Measurements from ENCODE around the gene FXYD1. TPM values are rescaled to one million over a fixed set of nuclear protein-coding genes. Genes with fewer than 3 reads are reported as not detected.

The FXYD1 gene
- total RNA-seq, 2 donors from 2014 or later: 7.7 to 30.3 TPM

DNA sequence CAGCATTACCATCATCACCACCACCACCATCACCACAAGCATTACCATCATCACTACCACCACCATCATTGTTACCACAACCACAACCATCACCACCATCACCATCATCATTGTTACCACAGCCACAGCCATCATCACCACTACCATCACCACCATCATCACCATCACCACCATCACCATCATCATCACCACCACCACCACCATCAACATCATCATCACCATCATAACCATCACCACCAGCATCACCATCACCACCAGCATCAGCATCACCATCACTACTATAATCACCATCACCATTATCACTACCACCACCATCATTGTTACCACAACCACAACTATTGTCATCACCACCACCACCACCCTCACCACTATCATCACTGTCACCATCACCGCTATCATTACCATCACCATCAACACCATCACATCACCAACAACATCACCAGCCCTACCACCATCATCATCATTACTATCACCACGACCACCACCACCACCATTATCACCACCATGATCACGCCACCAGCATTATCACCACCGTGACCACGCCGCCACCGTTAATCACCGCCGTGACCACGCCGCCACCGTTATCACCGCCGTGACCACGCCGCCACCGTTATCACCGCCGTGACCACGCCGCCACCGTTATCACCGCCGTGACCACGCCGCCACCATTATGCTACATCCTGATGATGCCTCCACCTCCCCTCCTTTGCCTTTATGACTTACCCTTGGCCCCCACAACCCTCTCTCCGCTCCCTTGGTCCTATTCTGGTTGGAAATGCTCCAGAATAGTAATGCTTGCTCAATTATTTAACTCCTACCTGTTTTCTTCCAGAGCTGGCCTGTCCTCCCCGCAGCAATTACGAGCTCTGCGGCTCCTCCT lies 33.0 kb upstream of the FXYD1 start:
- no peak for ATAC-seq
- intact Hi-C loops (cut with DNase I, micrococcal nuclease): no loop called here
- DNase-seq: no peak

- DNase-seq: no peak
- intact Hi-C loops (cut with DNase I, micrococcal nuclease): no loop called here
- no peak for ATAC-seq
Observed at GRCh38 chr19:35106291-35106583, 32.4 kb upstream of the FXYD1 start.

GRCh38 chr19:35106898-35107541 lies 31.6 kb upstream of the FXYD1 start:
- ATAC-seq: no peak
- DNase-seq: no peak
- intact Hi-C loops (cut with DNase I, micrococcal nuclease): no loop called here

DNA sequence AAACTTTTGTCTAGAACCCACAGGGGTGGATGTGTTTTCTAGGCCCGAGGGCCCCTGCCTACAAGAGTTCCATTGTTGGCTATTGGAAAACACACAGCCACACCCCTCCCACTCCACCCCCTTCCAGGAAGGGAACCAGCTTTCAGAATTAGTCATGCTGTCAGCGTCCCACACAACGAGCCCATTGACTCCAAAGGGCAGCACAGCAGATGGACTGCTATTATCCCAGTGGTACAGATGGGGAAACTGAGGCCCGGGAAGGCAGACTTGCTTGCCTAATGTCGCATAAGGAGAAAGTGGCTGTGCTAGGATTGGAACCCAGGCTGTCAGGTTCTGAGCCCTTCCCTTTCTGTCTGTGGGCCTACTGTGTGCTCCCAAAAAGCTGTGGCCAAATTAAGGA lies 31.1 kb upstream of the FXYD1 start:
- intact Hi-C loops (cut with DNase I, micrococcal nuclease): no loop called here
- ATAC-seq (peak; percentile 79), DNase-seq (peak; percentile 48 to 73)

GRCh38 chr19:35108730-35109129 lies 29.9 kb upstream of the FXYD1 start:
- ATAC-seq (no peak), DNase-seq (no peak)
- intact Hi-C loops (cut with DNase I, micrococcal nuclease): no loop called here

DNA sequence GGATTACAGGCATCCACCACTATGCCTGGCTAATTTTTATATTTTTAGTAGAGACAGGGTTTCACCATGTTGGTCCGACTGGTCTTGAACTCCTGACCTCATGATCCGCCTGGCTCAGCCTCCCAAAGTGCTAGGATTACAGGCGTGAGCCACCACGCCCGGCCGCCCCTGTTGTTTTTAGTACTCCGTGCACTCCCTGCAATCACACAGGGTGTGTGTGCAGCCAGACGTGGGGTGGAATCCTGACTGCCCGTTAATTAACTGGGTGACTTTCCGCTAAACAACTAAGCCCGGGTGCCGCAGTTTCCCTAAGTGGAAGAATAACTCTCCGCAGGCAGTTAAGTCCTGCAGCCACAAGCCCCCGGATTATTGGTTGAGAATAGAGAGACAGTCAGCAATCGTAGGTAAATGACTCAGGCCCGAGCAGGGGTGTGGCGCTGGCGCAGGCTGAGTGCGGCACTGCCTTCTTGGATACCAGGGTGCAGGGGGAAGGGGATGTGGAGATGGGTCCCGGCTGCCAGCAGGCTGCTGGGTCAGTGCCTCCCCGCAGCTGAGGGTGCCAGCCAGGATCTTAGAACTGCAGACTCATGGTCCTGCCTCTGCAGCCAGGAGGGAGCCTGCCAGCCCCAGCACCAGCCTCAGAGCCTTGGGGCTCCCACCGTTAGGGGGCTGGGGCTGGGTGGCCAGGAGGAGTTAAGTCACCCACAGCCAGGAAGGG lies 29.1 kb upstream of the FXYD1 start:
- ATAC-seq: peak; percentile 65
- intact Hi-C loops (cut with DNase I, micrococcal nuclease): no loop called here
- DNase-seq: peak; percentile 63 to 69

DNA sequence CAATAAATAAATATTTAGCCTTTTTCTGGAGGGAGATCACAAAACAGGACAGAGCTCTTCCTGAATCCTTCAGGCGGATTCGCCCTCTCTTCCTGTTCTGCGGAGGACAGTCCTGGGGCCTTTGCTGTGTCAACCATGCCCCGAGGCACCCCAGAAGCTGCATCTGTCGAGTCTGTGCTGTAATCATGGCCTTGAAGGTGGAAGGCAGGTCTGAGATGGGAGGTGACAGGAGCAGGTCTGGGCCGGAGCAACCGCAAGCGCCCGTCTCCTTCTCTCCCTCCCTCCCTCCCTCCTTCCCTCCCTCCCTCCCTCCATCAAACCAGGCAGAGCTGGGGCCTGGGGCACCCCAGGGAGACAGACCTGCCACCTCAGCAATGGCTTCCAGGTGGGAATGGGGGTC lies 27.6 kb upstream of the FXYD1 start:
- intact Hi-C loops (cut with DNase I, micrococcal nuclease): no loop called here
- DNase-seq (no peak), ATAC-seq (no peak)

DNA sequence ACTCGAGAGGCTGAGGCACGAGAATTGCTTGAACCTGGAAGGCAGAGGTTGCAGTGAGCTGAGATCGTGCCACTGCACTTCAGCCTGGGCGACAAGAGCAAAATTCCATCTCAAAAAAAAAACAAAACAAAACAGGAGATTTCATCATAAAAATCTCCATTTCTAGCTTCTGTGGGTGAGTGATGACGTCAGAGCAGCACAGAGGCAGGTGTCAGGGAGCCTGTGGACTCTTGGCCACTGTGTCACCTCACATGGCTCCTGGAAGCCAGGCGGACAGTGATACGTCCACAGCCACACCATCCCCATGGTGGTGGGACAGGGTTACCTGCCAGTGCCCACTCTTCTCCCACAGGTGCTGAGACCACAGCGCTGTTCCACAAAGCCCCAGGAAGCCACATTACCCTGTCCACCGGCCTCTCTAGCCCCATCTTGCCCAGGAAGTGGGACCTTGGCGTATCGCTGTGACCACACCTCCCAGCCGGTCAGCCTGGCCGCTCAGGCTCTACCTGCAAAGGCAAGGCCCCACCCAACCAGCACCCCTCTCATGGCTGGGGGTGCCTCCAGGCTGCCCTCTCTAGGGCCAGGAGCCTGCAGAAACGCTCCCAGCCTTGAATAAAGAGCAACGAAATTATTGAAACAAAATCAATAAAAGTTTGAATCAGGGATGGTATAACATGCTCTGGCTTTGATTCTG lies 25.5 kb upstream of the FXYD1 start:
- intact Hi-C loops (cut with DNase I, micrococcal nuclease): no loop called here
- no peak for ATAC-seq
- DNase-seq: no peak

- DNase-seq (peak; percentile 85 to 86), ATAC-seq (peak; percentile 65)
- intact Hi-C loops (cut with DNase I, micrococcal nuclease): no loop called here
Observed at GRCh38 chr19:35114353-35115176, 24.1 kb upstream of the FXYD1 start.

GRCh38 chr19:35115177-35115951 lies 23.3 kb upstream of the FXYD1 start, which contains the start of gene FXYD3:
FXYD3 (plus strand) TSS chr19:35115823; CDS start chr19:35119377, 3,554 bp downstream.
- intact Hi-C loops (cut with DNase I, micrococcal nuclease): no loop called here
- peak; percentile 68 for ATAC-seq
- DNase-seq: peak; percentile 80 to 88

- intact Hi-C loops (cut with DNase I, micrococcal nuclease): no loop called here
- peak; percentile 47 for ATAC-seq
- peak; percentile 80 to 87 for DNase-seq
Observed at GRCh38 chr19:35116072-35116801, 22.4 kb upstream of the FXYD1 start.

DNA sequence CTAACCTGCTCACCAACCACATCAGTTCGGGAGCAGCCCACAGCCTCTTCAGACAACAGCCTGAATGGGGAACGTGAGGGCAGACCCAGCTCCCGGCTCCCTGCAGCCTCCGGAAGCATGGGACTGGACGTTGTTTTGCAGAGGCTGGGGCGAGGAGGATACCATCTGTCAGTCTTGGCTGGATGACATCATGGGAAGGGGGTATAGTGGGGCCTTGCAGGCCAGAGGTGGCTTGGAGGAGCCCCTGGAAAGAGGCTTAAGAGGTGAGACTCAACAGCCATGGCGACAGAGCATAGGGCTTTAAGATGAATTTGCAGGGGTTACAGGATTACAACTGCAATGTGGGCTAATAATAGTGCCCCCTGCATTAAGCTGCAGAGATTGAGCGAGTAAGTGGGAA lies 21.5 kb upstream of the FXYD1 start:
- intact Hi-C loops (cut with DNase I, micrococcal nuclease): no loop called here
- ATAC-seq (no peak), DNase-seq (no peak)

DNA sequence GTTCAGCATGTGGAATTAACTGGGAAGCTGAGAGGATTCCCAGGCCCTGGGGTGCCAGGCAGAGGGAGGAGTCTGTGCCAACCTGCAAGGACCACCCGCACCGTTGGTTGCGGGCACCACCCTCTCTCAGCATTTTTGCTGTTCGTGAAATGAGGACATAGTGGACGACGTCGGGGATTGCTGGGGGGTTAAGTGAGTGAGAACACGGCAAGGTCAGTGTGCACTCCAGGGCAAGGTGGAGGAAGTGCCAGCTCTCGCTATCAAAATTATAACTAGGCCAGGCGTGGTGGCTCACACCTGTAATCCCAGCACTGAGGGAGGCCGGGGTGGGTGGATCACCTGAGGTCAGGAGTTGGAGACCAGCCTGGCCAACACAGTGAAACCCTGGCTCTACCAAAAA lies 20.8 kb upstream of the FXYD1 start:
- DNase-seq (peak; percentile 51 to 55), ATAC-seq (peak; percentile 14)
- intact Hi-C loops (cut with DNase I, micrococcal nuclease): no loop called here

- peak; percentile 11 for ATAC-seq
- DNase-seq: peak in 1 of 2 donors; percentile 50
- intact Hi-C loops (cut with DNase I, micrococcal nuclease): no loop called here
Observed at GRCh38 chr19:35118268-35119020, 20.2 kb upstream of the FXYD1 start.

DNA sequence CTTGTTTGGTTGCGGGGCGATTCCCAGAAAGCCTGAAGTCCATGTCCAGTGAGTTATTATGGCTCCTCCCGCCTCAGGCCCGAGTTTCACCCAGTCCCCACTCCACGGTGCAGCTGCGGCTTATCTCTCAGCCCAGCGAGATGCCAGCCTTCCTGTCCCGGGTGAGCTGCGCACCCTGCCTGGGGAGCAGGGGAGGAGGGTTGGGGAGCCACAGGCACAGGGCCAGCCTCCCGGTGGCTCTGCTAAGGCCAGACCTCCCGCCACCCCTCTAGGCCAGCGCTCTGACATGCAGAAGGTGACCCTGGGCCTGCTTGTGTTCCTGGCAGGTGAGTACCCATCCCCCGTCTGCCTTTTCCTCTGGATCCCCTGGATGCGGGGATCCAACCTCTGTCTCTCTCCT lies 19.5 kb upstream of the FXYD1 start:
- ATAC-seq: no peak
- intact Hi-C loops (cut with DNase I, micrococcal nuclease): no loop called here
- DNase-seq: no peak

DNA sequence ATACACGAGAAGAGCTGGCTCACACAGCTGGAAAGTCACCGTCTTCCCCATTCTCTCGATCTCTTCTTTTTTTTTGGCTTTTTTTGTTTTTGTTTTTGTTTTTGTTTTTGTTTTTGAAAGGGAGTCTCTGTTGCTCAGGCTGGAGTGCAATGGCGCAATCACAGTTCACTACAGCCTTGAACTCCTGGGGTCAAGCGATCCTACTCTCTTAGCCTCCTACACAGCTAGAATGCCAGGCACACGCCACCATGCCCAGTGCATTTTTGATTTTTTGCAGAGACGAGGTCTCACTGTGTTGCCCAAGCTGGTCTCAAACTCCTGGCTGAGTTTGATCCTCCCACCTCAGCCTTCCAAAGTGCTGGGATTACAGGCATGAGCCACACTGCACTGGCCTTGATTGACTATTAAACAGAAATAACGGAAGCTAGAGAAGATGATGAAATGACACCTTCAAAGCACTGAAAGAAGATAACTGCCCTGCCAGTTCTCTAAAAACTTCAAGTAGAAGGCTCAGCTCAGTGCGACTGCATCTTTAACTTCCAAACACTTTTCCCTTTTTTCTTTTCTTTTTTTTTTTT lies 19.0 kb upstream of the FXYD1 start:
- intact Hi-C loops (cut with DNase I, micrococcal nuclease): no loop called here
- DNase-seq (no peak), ATAC-seq (no peak)
